Heart right ventricle (tissue), 16 donors: ENCODE measurements around the gene VPS13D. TPM values are rescaled to one million over a fixed set of nuclear protein-coding genes. Genes with fewer than 3 reads are reported as not detected.
"Not testable (repeated sequence)": the region's sequence is repeated elsewhere in the genome, so short reads cannot be mapped to it uniquely, and the experiment has no call there.

ENCODE experiments used
- ATAC-seq, 8 donors: fragments of 200-7000 bp; cut with Tn5 transposase; one replicate each; pipeline ENCODE4 v1.9.1; 2020; ENCODE audit warnings: mild to moderate bottlenecking in 8 of 8, moderate library complexity in 8 of 8, moderate number of reproducible peaks in 1 of 8
- DNase-seq, 2 donors: peaks; one replicate each; pipeline ENCODE4 v3.0.0-alpha.2; 2020
- H3K27ac ChIP-seq, 10 donors: fragments of 200-600 bp; sonication (generic) in 2 of 10; one replicate each; pipeline versions ENCODE4 v1.5.0 to v1.8.0; 2020 to 2022; ENCODE audit warnings: mild to moderate bottlenecking in 3 of 10
- H3K27me3 ChIP-seq, 7 donors: fragments of 200-600 bp; one replicate each; pipeline ENCODE4 v1.8.0; 2021 to 2022; ENCODE audit warnings: mild to moderate bottlenecking in 2 of 7
- H3K36me3 ChIP-seq, 9 donors: fragments of 200-600 bp; sonication (generic) in 1 of 9; one replicate each; pipeline versions ENCODE4 v1.5.0 to v1.8.0; 2020 to 2022; ENCODE audit warnings: mild to moderate bottlenecking in 2 of 9
- H3K4me1 ChIP-seq, 9 donors: fragments of 200-600 bp; sonication (generic) in 1 of 9; one replicate each; pipeline versions ENCODE4 v1.5.0 to v1.8.0; 2020 to 2022; ENCODE audit warnings: mild to moderate bottlenecking in 4 of 9
- H3K4me3 ChIP-seq, 10 donors: fragments of 200-600 bp; sonication (generic) in 2 of 10; one replicate each; pipeline versions ENCODE4 v1.5.0 to v1.8.0; 2020 to 2022; ENCODE audit warnings: mild to moderate bottlenecking in 7 of 10, moderate library complexity in 2 of 10
- H3K9me3 ChIP-seq, 11 donors: fragments of 200-600 bp in 10 of 11; sonication (generic) in 2 of 11; one replicate each; pipeline versions ENCODE4 v1.5.0 to v1.8.0; 2013 to 2022; ENCODE audit warnings: mild to moderate bottlenecking in 2 of 11, control low read depth in 1 of 11, moderate library complexity in 1 of 11
- WGBS, 2 donors: extraction: QIAGEN DNeasy Blood & Tissue Kit; methylation state at CpG; one replicate each; pipeline ENCODE4 v1.1.7; 2013; ENCODE audit warnings: inconsistent platforms in 1 of 2; 5-methylcytosine and 5-hydroxymethylcytosine counted together
- intact Hi-C, 10 donors: fragments of 100-400 bp; cut with DNase I; formaldehyde crosslinking; loops; one replicate each; pipeline versions ENCODE4 v1.11.1 to v1.14.2; 2022
- polyA plus RNA-seq, 2 donors: library from polyadenylated mRNA; stranded (reverse); fragments of 200-250 nt; gene quantifications; one replicate each; pipeline ENCODE4 v1.2.3, GENCODE V29; 2013
- total RNA-seq, 10 donors: library from RNA; stranded (reverse); fragmentation: NEBNext Ultra II Directional in 3 of 10; extraction: Animal tissue kit (Norgen Biotek cat#: 25700) in 3 of 10; gene quantifications; one replicate each; pipeline versions ENCODE4 v1.2.1 to v1.2.4, GENCODE V29; 2021 to 2023
- TF ChIP-seq, protein P1 (sequence below), 9 donors: fragments of 200-600 bp; sonication (generic) in 2 of 9; IDR thresholded peaks; one replicate each; pipeline versions ENCODE4 v1.5.0 to v1.8.0; 2021 to 2022; ENCODE audit warnings: antibody characterized with exemption in 9 of 9, mild to moderate bottlenecking in 5 of 9, moderate library complexity in 1 of 9
- donor health status: Arrhythmogenic right ventricular cardiomyopathy.
- donor health status: ischemic (EF 13 %, LVEDD 7.1; RV severe dilation, severe dysfunction).
- donor health status: healthy with polysubstance abuse.
- donor health status: DM: no; HTN: yes; CAD: no.
- donor health status: DM: no; HTN: no; CAD: no.
- donor health status: ischemic (EF 25% LVEDD 6.9; RV normal size, moderate dysfunction).
- donor health status: ischemic (EF 25% LVEDD 5.7; RV mildly dilated, moderate dysfunction).
- donor health status: healthy.
- donor health status: DM: yes; HTN: yes; CAD: no.
- donor health status: Ischemic cardiomyopathy.
- donor health status: ischemic (EF 35%, LVEDD 5.7; RV mildly dilated, moderate dysfunction).
- donor health status: nonischemic (EF 11% LVEDD 7.7; RV severe dilation, severe dysfunction).
- donor health status: DM: yes; HTN: yes; CAD: no.
- donor health status: PGD.
- donor health status: ischemic (EF 29% LVEDD 5.4; RV normal size, mild dysfunction).
- donor health status: nonischemic (EF 23%, LVEDD 6.1; RV moderate dilation, normal function).

The VPS13D gene
- total and polyA plus RNA-seq, 12 donors, result 36.9 to 161 (median 83.3) TPM

DNA sequence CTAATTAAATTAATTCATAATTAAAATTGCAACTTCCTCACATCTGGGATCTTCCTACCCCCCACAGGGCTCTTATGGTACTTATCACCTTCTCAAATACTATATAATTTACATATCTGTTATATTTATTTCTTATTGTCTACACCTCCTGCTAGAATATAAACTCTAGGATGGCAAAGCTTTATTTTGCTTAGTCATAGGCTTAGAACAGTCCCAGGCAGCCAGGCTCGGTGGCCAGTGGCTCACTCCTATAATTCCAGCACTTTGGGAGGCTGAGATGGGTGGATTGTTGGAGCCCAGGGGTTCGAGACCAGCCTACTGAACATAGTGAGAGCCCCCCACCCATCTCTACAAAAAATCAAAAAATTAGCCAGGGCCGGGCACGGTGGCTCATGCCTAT, 10.0 kb upstream of the VPS13D start:
- 88 to 92% methylated on average over 4 of the region's 4 CpGs for WGBS, 2 donors
- H3K27me3 ChIP-seq, result no peaks in the 10 kb centered on the region
- TF ChIP-seq, protein P1, sequence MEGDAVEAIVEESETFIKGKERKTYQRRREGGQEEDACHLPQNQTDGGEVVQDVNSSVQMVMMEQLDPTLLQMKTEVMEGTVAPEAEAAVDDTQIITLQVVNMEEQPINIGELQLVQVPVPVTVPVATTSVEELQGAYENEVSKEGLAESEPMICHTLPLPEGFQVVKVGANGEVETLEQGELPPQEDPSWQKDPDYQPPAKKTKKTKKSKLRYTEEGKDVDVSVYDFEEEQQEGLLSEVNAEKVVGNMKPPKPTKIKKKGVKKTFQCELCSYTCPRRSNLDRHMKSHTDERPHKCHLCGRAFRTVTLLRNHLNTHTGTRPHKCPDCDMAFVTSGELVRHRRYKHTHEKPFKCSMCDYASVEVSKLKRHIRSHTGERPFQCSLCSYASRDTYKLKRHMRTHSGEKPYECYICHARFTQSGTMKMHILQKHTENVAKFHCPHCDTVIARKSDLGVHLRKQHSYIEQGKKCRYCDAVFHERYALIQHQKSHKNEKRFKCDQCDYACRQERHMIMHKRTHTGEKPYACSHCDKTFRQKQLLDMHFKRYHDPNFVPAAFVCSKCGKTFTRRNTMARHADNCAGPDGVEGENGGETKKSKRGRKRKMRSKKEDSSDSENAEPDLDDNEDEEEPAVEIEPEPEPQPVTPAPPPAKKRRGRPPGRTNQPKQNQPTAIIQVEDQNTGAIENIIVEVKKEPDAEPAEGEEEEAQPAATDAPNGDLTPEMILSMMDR (IDR thresholded peaks at IDR 0.05), result no peak
- no peaks in the 10 kb centered on the region for H3K36me3 ChIP-seq
- no peak overlapping the region for H3K4me3 ChIP-seq
- H3K27ac ChIP-seq, result no peak overlapping the region
- no peak for DNase-seq
- intact Hi-C loops, result no loop called here
- H3K9me3 ChIP-seq, result peaks cover 0 to 11% (median 0%) of the 10 kb centered on the region in 11 donors
- no peak for ATAC-seq
- no peaks in the 10 kb centered on the region for H3K4me1 ChIP-seq

DNA sequence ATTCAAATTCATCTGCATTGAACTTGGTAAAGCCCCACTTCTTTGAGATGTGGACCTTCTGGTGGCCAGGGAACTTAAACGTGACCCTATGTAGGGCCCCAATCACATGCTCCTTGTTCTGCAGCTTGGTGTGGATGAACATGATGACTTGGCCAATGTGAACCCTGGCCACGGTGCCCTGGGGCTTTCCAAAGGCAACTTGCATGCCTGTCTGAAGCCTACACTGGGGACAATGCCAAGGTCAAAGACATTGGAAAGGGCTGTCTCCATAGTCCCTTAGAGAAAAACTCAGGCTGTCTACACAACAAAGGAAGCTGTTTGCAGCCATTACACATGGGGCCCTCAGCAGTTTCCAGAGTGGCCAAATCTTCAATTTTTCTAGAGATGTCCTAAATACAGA, 8.9 kb upstream of the VPS13D start:
- Histone ChIP-seq H3K4me3 (no peak overlapping the region), H3K9me3 (peaks cover 0 to 4% (median 0%) of the 10 kb centered on the region in 11 donors), H3K4me1 (no peaks in the 10 kb centered on the region), H3K27me3 (no peaks in the 10 kb centered on the region), H3K27ac (no peak overlapping the region), H3K36me3 (no peaks in the 10 kb centered on the region)
- DNase-seq (no peak), ATAC-seq (no peak)
- 63 to 64% methylated on average over 2 of the region's 2 CpGs for WGBS, 2 donors
- intact Hi-C loops, result no loop called here
- TF ChIP-seq, protein P1 (IDR thresholded peaks at IDR 0.05), result no peak

DNA sequence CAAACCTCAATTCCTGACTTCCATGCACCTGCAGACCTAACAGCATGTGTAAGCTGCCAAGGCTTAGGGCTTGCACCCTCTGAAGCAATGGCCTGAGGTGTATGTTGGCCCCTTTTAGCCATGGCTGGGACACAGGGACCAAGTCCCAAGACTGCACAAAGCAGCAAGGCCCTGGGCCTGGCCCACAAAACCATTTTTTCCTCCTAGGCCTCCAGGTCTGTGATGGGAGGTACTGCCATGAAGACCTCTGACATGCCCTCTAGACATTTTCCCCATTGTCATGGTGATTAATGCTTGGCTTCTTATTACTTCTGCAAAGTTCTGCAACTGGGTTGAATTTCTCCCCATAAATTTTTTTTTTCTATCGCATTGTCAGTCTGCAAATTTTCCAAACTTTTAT, 7.1 kb upstream of the VPS13D start:
- H3K4me1 ChIP-seq, DNase-seq, H3K27ac ChIP-seq, intact Hi-C loops, H3K4me3 ChIP-seq, ATAC-seq, H3K27me3 ChIP-seq, H3K36me3 ChIP-seq, H3K9me3 ChIP-seq: not testable (repeated sequence)
- 100% methylated on average over 1 of the region's 1 CpG for WGBS, 2 donors

DNA sequence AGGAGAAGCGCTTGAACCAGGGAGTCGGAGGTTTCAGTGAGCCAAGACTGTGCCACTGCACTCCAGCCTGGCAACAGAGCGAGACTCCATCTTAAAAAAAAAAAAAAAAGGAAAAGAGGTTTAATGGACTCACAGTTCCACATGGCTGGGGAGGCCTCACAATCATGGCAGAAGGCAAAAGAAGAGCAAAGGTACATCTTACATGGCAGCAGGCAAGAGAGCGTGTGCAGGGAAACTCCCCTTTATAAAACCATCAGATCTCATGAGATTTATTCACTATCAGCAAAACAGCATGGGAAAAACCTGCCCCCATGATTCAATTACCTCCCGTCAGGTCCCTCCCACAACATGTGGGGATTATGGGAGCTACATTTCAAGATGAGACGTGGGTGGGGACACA, 5.7 kb upstream of the VPS13D start:
- H3K36me3 ChIP-seq, H3K9me3 ChIP-seq, DNase-seq, H3K4me1 ChIP-seq, ATAC-seq, intact Hi-C loops, H3K27ac ChIP-seq, H3K27me3 ChIP-seq, H3K4me3 ChIP-seq: not testable (repeated sequence)
- 85 to 86% methylated on average over 6 of the region's 6 CpGs for WGBS, 2 donors

DNA sequence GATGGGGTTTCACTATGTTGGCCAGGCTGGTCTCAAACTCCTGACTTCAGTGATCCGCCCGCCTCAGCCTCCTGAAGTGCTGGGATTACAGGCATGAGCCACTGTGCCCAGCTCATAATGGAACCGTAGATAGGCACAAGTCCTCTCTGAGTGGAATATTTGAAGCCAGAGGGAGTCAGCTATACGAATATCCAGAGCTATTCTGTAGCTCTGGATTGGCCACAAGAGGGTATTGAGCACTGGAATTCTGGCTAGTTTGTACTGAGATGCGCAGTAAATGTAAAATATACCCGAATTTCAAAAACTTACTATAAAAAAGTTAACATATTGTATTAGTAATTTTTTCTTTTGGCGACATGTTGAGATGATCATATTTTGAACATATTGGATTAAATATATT, 851 bp upstream of the VPS13D start:
- intact Hi-C loops, result no loop called here
- TF ChIP-seq, protein P1 (IDR thresholded peaks at IDR 0.05), result no peak
- H3K4me1 ChIP-seq, result peaks cover 2 to 29% (median 16%) of the 10 kb centered on the region in 9 donors
- no peaks in the 10 kb centered on the region for H3K27me3 ChIP-seq
- peaks cover 0 to 5% (median 0%) of the 10 kb centered on the region in 9 donors for H3K36me3 ChIP-seq
- no peak overlapping the region for H3K27ac ChIP-seq
- WGBS, 2 donors, result 84% methylated on average over 7 of the region's 7 CpGs
- no peak for ATAC-seq
- DNase-seq, result no peak
- H3K4me3 ChIP-seq, result no peak overlapping the region
- no peaks in the 10 kb centered on the region for H3K9me3 ChIP-seq
